ENCODE data around the gene ASF1B.

ASF1B gene

DNA sequence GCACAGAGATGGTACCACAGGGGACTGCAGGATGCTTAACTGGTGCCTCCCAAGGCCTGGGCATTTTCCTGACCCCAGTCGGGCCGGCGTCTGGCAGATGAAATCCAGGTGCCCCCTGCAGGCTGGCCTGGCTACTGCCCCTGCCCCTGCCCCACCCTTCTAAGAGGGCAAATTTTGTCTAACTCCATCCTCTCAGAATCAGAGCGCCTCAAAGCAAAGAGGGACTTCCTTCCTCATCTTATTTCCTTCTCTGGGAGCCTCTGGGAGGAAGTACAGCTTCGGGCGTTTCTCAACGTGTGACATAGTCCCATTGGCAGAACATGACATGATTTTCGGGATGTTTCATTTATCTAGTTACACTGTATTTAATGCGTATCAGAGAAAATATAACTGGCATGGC is 21.5 kb downstream of the ASF1B start:
- Histone ChIP-seq H3K27ac (peak overlapping the region in 11 of 21 experiments; percentile 12 to 89 (median 61)), H3K4me3 (no peak overlapping the region)

GRCh38 chr19:14114439-14114838 is 21.9 kb downstream of the ASF1B start:
- no peak overlapping the region for H3K4me3 ChIP-seq
- peak overlapping the region in 11 of 21 experiments; percentile 21 to 82 (median 63) for H3K27ac ChIP-seq

DNA sequence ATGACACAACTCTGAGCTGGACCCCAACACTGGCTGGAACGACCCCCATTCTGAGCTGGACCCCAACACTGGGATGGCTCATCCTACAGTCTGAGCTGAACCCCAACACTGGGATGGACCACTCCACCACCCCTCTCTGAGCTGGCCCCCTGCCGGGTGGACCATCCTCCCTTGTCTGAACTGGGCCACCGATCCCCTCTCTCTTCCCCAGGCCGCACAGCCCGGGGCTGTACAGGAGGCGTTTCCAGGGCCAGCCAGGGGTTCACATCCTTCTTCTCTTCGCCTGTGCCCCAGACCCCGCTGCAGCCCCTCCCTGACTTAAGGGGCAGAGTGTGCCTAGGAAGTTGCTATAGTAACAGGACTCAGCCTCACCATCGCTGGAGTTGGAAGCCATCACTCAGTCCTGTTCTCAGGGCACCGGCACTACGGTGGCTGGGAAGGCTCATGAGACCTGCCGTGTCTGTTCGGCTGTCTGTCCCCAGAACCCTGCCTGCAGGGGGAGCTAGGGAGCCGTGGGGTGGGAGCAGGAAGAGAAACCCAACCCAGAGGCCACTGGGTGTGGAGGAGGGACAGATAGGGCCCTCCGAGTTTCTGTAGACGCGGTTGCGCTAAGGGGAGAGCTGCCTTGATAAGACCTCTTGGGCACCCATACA is 22.5 kb downstream of the ASF1B start:
- H3K4me3 ChIP-seq, result no peak overlapping the region

GRCh38 chr19:14112809-14113385 is 23.5 kb downstream of the ASF1B start:
- peak overlapping the region in 20 of 21 experiments; percentile 17 to 82 (median 64) for H3K27ac ChIP-seq
- H3K4me3 ChIP-seq, result no peak overlapping the region

More for the DNA sequence above, 22.5 kb downstream of the ASF1B start:
- peak overlapping the region in 20 of 21 experiments; percentile 17 to 82 (median 65) for H3K27ac ChIP-seq

- Histone ChIP-seq H3K4me3 (no peak overlapping the region), H3K27ac (peak overlapping the region in 20 of 21 experiments; percentile 17 to 82 (median 64))
Observed at GRCh38 chr19:14112051-14112808, 24.2 kb downstream of the ASF1B start.

- Histone ChIP-seq H3K27ac (peak overlapping the region in 5 of 21 experiments; percentile 53 to 81 (median 69)), H3K4me3 (no peak overlapping the region)
Observed at GRCh38 chr19:14111486-14111885, 24.9 kb downstream of the ASF1B start.

- no peak overlapping the region for H3K27ac ChIP-seq
Observed at GRCh38 chr19:14110650-14111049, 25.7 kb downstream of the ASF1B start.

GRCh38 chr19:14107581-14108461 is 28.6 kb downstream of the ASF1B start:
- H3K27ac ChIP-seq, result peak overlapping the region in 2 of 21 experiments; percentile 16 to 31

More at GRCh38 chr19:14110650-14111049, 25.7 kb downstream of the ASF1B start:
- H3K4me3 ChIP-seq, result no peak overlapping the region

GRCh38 chr19:14106840-14107239 is 29.5 kb downstream of the ASF1B start:
- Histone ChIP-seq H3K27ac (no peak overlapping the region), H3K4me3 (no peak overlapping the region)

More at GRCh38 chr19:14107581-14108461, 28.6 kb downstream of the ASF1B start:
- no peak overlapping the region for H3K4me3 ChIP-seq

DNA sequence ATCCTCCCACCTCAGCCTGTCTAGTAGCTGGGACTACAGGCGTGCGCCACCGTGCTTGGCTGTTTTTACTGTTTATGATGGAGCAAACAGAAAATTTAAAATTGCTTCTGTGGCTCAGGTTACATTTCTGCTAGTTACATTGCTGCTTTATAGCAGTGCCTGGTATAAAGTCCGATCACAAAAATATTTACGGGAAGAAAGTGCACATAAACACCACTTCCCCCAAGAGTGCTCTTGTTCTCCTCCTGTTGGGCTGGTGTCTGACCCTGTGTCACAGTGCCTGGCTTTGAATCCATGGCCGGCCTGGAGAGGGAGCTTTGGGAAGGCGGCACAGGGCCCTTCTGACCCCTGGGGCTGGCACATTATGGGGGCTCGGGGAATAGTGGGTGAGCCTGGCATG is 30.7 kb downstream of the ASF1B start:
- H3K27ac ChIP-seq, result no peak overlapping the region

DNA sequence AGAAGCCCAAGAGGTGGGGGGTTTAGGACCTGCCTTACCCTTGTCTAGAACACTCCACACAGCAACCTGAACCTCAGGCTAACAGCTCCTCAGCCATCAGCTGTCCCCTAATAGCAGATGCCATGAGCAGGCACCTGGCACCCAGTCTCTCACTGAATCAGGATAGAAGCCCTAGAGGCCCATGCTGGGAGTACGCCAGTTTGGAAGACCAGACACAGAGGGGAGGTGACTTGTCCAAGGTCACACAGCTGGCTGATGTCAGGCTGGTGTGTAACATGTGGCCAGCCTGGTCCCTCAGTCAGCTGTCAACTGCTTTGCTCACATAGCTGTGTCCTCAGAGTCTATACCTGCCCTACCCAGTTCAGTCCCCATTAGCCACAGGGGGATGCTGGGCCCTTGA is 33.1 kb downstream of the ASF1B start:
- H3K27ac ChIP-seq, result no peak overlapping the region
- H3K4me3 ChIP-seq, result no peak overlapping the region

More for the DNA sequence above, 30.7 kb downstream of the ASF1B start:
- H3K4me3 ChIP-seq, result no peak overlapping the region

DNA sequence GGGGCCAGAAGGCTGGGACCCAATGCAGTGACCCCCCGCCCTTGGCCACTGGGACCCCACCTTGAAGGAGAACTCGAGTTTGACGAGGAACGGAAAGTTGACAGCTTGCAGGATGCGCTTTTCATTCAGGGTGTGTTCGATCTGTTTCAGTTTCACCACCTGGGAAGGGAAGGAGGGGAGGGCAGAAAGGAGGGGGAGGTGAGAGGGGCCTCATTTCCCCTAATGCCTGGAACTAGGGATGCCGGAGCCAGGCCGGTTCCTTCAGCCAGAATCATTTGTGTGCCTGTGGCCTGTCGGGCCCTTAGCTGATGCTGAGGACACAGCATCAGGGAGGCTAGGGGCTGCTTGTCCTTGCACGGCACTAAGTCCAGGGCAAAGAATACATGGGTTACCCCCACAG is 33.6 kb downstream of the ASF1B start:
- H3K27ac ChIP-seq, result no peak overlapping the region
- no peak overlapping the region for H3K4me3 ChIP-seq

DNA sequence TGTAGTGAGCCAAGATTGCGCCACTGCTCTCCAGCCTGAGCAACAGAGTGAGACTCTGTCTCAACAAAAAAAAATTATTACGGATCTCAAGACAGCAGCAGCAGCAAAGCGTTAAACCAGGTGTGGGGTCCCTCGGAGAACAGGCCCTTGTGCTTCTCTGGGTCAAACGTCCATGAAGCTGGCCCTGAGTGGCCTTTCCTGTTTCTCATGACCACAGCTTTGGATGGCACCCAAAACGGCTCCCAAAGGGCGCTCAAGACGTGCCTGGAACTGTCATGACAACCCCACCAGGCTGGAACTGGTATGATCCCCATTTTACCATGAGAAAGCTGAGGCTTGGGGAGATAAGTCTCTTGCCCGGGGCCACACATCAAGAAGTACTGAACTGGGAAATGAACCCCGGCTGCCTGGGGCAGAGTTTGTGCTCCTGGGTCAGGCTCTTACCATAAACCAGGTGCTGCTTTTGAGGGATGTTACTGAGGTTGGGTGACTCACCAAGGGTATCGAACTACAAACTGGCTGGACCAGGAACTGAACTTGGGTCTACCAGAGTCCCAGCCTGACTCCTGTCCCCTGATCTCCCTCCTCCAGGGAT is 34.2 kb downstream of the ASF1B start:
- peak overlapping the region in 1 of 21 experiments; percentile 17 for H3K27ac ChIP-seq
- H3K4me3 ChIP-seq, result no peak overlapping the region

GRCh38 chr19:14101003-14101545 is 35.3 kb downstream of the ASF1B start:
- Histone ChIP-seq H3K4me3 (no peak overlapping the region), H3K27ac (no peak overlapping the region)

- no peak overlapping the region for H3K4me3 ChIP-seq
Observed at GRCh38 chr19:14097532-14098151, 38.7 kb downstream of the ASF1B start.

DNA sequence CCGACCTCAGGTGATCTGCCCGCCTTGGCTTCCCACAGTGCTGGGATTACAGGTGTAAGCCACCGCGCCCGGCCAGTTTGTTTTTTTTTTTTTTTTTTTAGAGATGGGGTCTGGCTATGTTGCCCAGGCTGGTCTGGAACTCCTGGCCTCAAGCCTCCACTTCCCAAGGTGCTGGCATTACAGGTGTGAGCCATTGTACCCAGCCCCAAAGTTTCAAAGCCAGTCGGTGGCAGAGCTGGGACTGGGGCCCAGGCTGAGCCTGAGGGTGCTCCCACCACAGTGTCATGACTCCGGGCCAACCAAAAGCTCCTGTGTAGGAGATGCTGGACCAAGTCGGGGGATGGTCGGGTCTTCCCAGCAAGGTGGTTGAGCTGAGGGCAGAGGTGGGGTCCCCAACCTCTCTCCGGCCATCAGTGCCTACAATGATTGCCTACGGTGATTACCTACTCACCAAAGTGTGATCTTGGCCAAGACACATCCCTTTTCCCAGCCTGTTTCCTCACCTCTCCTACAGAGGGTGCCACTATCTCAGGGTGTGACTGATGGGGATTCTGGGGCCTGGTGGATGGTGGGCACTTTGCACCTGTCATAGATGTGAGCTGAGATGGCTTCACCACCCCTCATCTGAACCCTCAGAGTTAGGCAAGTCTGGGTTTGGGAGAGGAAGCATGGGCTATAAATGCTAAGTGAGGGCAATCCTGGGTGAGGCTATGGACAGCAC is 40.0 kb downstream of the ASF1B start:
- H3K4me3 ChIP-seq, result no peak overlapping the region

More at GRCh38 chr19:14097532-14098151, 38.7 kb downstream of the ASF1B start:
- H3K27ac ChIP-seq, result no peak overlapping the region

DNA sequence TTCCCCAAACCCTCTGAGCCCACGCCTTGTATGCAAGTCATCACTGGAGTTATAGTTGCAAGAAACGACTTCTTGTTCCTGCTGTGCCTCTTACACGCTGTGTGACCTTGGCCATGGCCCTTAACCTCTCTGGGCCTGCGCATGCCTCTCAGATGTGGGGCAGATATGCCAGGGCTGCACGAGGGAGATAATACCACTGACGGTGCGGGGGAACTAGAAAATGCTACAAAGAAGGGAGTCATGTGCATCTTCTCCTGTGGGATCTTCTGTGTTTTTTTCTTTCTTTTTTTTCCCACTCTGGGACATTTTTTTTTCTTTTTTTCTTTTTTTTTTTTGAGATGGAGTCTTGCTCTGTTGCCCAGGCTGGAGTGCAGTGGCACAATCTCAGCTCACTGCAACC is 41.5 kb downstream of the ASF1B start:
- no peak overlapping the region for H3K4me3 ChIP-seq
- no peak overlapping the region for H3K27ac ChIP-seq

More for the DNA sequence above, 40.0 kb downstream of the ASF1B start:
- no peak overlapping the region for H3K27ac ChIP-seq

All from skin epidermis (tissue), 12 donors.